GM10266 (cell line): Measurements from ENCODE around the gene SHISAL1.

ENCODE experiments used
- DNase-seq: peaks from one replicate; pipeline ENCODE4 v3.0.0; 2012; ENCODE audit errors: extremely low spot score
- TF ChIP-seq, protein P1 (sequence below): IDR thresholded peaks from 2 replicates; pipeline ENCODE4 v1.5.1; 2012; ENCODE audit warnings: mild to moderate bottlenecking, low read depth; ENCODE audit not compliant: control insufficient read depth, insufficient read depth; ENCODE audit errors: missing control alignments

Gene SHISAL1

GRCh38 chr22:44275631-44275995 lies 37.1 kb downstream of the SHISAL1 start:
- TF ChIP-seq, protein P1, sequence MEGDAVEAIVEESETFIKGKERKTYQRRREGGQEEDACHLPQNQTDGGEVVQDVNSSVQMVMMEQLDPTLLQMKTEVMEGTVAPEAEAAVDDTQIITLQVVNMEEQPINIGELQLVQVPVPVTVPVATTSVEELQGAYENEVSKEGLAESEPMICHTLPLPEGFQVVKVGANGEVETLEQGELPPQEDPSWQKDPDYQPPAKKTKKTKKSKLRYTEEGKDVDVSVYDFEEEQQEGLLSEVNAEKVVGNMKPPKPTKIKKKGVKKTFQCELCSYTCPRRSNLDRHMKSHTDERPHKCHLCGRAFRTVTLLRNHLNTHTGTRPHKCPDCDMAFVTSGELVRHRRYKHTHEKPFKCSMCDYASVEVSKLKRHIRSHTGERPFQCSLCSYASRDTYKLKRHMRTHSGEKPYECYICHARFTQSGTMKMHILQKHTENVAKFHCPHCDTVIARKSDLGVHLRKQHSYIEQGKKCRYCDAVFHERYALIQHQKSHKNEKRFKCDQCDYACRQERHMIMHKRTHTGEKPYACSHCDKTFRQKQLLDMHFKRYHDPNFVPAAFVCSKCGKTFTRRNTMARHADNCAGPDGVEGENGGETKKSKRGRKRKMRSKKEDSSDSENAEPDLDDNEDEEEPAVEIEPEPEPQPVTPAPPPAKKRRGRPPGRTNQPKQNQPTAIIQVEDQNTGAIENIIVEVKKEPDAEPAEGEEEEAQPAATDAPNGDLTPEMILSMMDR = no peak

DNA sequence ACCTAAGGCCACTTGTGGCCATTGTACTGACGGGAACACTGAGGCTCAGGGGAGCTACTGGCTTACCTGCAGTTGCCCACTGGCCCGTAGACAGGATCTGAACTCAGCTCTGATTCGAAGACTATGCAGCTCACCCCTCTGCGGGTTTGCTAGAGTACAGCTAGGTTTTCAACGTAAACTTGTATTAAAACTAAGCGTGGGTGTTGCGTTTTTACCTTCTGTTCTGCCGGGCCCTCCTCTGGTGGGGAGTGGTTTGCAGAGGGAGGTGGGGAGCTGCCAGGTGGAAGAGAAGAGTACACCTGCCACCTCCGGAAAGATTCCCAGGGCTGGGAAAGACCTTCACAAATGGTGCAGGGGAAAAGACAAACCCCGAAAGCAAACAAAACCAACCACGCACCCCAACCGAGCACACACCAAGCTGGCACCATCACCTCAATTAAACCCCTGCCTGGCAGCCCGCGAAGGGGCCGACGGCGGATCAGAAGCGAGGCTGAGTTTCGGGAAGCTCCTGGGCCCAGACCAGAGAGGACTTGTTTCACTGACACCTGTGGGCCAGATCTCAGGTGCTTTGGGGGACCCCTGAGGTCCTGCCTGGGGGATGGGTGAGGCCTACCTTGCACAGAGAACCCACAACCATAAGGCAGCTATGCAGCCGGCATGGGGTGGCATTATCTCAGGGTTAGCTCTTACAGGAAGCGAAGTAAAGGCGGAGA lies 37.7 kb downstream of the SHISAL1 start:
- DNase-seq = no peak
- TF ChIP-seq, protein P1 = no peak

More at GRCh38 chr22:44275631-44275995, 37.1 kb downstream of the SHISAL1 start:
- no peak for DNase-seq

DNA sequence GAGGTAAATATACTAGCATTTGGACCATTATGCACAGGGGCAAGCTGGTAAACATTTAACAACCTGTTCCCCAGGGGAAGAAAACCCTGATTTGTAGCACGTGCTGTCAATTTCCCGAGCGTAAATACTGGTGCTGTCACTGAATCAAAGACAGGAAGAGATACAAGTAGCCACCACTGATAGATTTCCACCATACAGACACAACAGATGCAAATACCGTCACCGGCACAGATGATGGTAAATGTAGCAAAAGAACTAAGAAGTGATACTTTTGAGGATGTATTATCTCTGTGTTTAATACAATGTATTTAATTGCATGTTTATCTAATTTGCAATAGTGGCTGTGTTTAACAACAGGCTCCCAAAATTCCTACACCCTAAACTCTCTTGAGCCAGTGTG lies 39.6 kb downstream of the SHISAL1 start:
- no peak for DNase-seq
- TF ChIP-seq, protein P1 = no peak

DNA sequence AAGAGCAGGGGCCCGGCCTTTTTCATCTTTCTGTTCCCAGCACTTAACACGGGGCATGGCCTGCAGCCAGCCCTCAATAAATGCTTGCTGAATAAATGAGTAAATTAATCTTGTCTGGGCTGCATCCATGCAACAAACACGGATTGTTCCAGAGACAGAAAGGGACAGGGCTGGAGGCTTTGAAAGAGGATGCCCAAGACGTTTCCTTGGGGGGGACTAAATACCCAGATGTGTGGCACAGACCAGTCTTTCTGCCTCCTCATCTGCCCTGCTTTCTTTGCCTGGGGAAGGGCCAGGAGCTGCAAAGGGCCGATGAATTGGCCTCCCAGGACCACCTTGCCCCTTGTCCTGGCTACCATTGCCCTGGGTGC lies 40.4 kb downstream of the SHISAL1 start:
- TF ChIP-seq, protein P1 = no peak
- no peak for DNase-seq

- TF ChIP-seq, protein P1 = no peak
- DNase-seq = no peak
Measured at GRCh38 chr22:44271732-44272400, 40.9 kb downstream of the SHISAL1 start.

GRCh38 chr22:44271010-44271500 lies 41.7 kb downstream of the SHISAL1 start:
- TF ChIP-seq, protein P1 = no peak

GRCh38 chr22:44270556-44270880 lies 42.2 kb downstream of the SHISAL1 start:
- no peak for DNase-seq
- TF ChIP-seq, protein P1 = no peak

More at GRCh38 chr22:44271010-44271500, 41.7 kb downstream of the SHISAL1 start:
- DNase-seq = no peak
